Colonic mucosa (tissue), 4 donors: Measurements from ENCODE around the gene ZNF615. TPM values are rescaled to one million over a fixed set of nuclear protein-coding genes. Genes with fewer than 3 reads are reported as not detected.
"Not testable (repeated sequence)": the region's sequence is repeated elsewhere in the genome, so short reads cannot be mapped to it uniquely, and the experiment has no call there.

Experiments used
- DNase-seq: peaks from one replicate; pipeline ENCODE4 v3.0.0-alpha.2; 2020
- H3K27ac ChIP-seq: fragments of 200-600 bp; one replicate; pipeline ENCODE4 v1.8.0; 2021
- H3K27me3 ChIP-seq: fragments of 200-600 bp; one replicate; pipeline ENCODE4 v1.8.0; 2021
- H3K36me3 ChIP-seq: fragments of 200-600 bp; one replicate; pipeline ENCODE4 v1.8.0; 2021
- H3K4me1 ChIP-seq: fragments of 200-600 bp; one replicate; pipeline ENCODE4 v1.8.0; 2021; ENCODE audit warnings: mild to moderate bottlenecking
- H3K4me3 ChIP-seq: fragments of 200-600 bp; one replicate; pipeline ENCODE4 v1.8.0; 2021
- H3K9ac ChIP-seq, 2 donors: one replicate each; pipeline ENCODE4 v1.7.0; 2013; ENCODE audit warnings: control low read depth in 2 of 2, low read depth in 2 of 2, low read length in 2 of 2
- H3K9me3 ChIP-seq: fragments of 200-600 bp; one replicate; pipeline ENCODE4 v1.8.0; 2021
- intact Hi-C: fragments of 100-400 bp; cut with DNase I; formaldehyde crosslinking; loops from one replicate; pipeline ENCODE4 v1.14.1; 2022
- total RNA-seq, 2 donors: library from RNA; stranded (reverse); fragmentation: NEBNext Ultra II Directional in 1 of 2; extraction: Animal tissue kit (Norgen Biotek cat#: 25700) in 1 of 2; gene quantifications; one replicate each; pipeline ENCODE4 v1.2.1, GENCODE V29; 2021
- TF ChIP-seq, protein P1 (sequence below): fragments of 200-600 bp; IDR thresholded peaks from one replicate; pipeline ENCODE4 v1.8.0; 2022; ENCODE audit warnings: antibody characterized with exemption, mild to moderate bottlenecking
- donor health status: healthy.
- donor health status: DM: no; HTN: no; CAD: no.
- donor health status: DM: no; HTN: no; CAD: no.

ZNF615 gene
- 1 to 10 TPM; 4.6 to 4.7 TPM for total RNA-seq

- H3K9ac ChIP-seq: peak within 1 kb of the TSS; percentile 88 to 92
- H3K4me3 ChIP-seq: peak within 1 kb of the TSS; percentile 82
- no peaks in the 10 kb centered on the region for H3K36me3 ChIP-seq
- H3K27me3 ChIP-seq: no peaks in the 10 kb centered on the region
- intact Hi-C loops: loop anchor here (5.0 kb wide), 1 partner anchor 81 kb away; the partner anchor contains the start of gene ZNF613
- H3K27ac ChIP-seq: peak within 1 kb of the TSS; percentile 57
- DNase-seq: peak; percentile 94
- H3K9me3 ChIP-seq: no peaks in the 10 kb centered on the region
- H3K4me1 ChIP-seq: no peaks in the 10 kb centered on the region
- TF ChIP-seq, protein P1, sequence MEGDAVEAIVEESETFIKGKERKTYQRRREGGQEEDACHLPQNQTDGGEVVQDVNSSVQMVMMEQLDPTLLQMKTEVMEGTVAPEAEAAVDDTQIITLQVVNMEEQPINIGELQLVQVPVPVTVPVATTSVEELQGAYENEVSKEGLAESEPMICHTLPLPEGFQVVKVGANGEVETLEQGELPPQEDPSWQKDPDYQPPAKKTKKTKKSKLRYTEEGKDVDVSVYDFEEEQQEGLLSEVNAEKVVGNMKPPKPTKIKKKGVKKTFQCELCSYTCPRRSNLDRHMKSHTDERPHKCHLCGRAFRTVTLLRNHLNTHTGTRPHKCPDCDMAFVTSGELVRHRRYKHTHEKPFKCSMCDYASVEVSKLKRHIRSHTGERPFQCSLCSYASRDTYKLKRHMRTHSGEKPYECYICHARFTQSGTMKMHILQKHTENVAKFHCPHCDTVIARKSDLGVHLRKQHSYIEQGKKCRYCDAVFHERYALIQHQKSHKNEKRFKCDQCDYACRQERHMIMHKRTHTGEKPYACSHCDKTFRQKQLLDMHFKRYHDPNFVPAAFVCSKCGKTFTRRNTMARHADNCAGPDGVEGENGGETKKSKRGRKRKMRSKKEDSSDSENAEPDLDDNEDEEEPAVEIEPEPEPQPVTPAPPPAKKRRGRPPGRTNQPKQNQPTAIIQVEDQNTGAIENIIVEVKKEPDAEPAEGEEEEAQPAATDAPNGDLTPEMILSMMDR: no peak
These were observed at the start of gene ZNF615 for GRCh38 chr19:52007806-52008557. TSS of gene ZNF615 (minus strand) at chr19:52008211. CDS start at chr19:52003711, 4,500 bp downstream.

- H3K9me3 ChIP-seq, H3K36me3 ChIP-seq, H3K27me3 ChIP-seq, DNase-seq, H3K9ac ChIP-seq, H3K4me3 ChIP-seq, H3K4me1 ChIP-seq, H3K27ac ChIP-seq, intact Hi-C loops: not testable (repeated sequence)
These were observed 48.5 kb upstream of the ZNF615 start for GRCh38 chr19:52056480-52056879.

DNA sequence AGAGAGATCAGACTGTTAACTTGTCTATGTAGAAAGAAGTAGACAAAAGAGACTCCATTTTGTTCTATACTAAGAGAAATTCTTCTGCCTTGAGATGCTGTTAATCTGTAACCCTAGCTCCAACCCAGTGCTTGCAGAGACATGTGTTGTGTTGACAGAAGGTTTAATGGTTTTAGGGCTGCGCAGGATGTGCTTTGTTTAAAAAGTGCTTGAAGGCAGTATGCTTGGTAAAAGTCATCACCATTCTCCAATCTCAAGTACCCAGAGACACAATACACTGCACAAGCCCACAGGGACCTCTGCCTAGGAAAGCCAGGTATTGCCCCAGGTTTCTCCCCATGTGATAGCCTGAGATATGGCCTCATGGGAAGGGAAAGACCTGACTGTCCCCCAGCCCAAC lies 43.7 kb upstream of the ZNF615 start:
- intact Hi-C loops, H3K9ac ChIP-seq, H3K9me3 ChIP-seq, H3K27ac ChIP-seq, H3K36me3 ChIP-seq, H3K4me1 ChIP-seq, H3K4me3 ChIP-seq, H3K27me3 ChIP-seq, DNase-seq: not testable (repeated sequence)

GRCh38 chr19:52048555-52049501 lies 40.8 kb upstream of the ZNF615 start, which contains the start of gene ZNF432:
TSS of gene ZNF432 (minus strand) at chr19:52048838. CDS start at chr19:52046868, 1,970 bp downstream.
- peak; percentile 92 for DNase-seq
- Histone ChIP-seq H3K4me3 (peak within 1 kb of the TSS; percentile 51), H3K27ac (peak within 1 kb of the TSS; percentile 90), H3K9ac (peak within 1 kb of the TSS; percentile 56 to 69), H3K27me3 (no peaks in the 10 kb centered on the region), H3K9me3 (no peaks in the 10 kb centered on the region), H3K36me3 (peaks cover 7% of the 10 kb centered on the region), H3K4me1 (no peaks in the 10 kb centered on the region)
- TF ChIP-seq, protein P1: no peak
- intact Hi-C loops: no loop called here

DNA sequence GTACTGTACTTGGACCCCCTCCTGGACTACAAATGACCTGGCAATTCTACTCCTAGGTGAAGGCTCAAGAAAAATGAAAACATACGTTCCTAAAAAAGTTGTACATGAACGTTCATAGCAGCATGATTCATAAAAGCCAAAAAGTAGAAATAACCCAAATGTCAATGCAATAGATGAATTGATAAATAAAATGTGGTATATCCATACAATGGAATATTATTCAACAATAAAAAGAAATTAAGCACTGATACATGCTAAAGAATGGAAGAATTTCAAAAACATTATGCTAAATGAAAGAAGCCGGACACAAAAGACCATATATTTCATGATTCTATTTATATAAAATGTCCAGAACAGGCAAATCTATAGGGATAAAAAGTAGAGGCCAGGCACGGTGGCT lies 31.2 kb upstream of the ZNF615 start:
- TF ChIP-seq, protein P1: no peak
- H3K9me3 ChIP-seq: no peaks in the 10 kb centered on the region
- H3K36me3 ChIP-seq: peaks cover 46% of the 10 kb centered on the region
- H3K27ac ChIP-seq: no peak overlapping the region
- intact Hi-C loops: no loop called here
- no peak overlapping the region for H3K4me3 ChIP-seq
- no peaks in the 10 kb centered on the region for H3K4me1 ChIP-seq
- no peak overlapping the region for H3K9ac ChIP-seq
- DNase-seq: no peak
- H3K27me3 ChIP-seq: no peaks in the 10 kb centered on the region

- no peak for DNase-seq
- H3K9me3 ChIP-seq: no peaks in the 10 kb centered on the region
- H3K27me3 ChIP-seq: no peaks in the 10 kb centered on the region
- no peaks in the 10 kb centered on the region for H3K4me1 ChIP-seq
- intact Hi-C loops: no loop called here
- H3K27ac ChIP-seq: no peak overlapping the region
- TF ChIP-seq, protein P1: no peak
- no peak overlapping the region for H3K9ac ChIP-seq
- no peak overlapping the region for H3K4me3 ChIP-seq
- peaks cover 19% of the 10 kb centered on the region for H3K36me3 ChIP-seq
These were observed 26.2 kb upstream of the ZNF615 start for GRCh38 chr19:52034051-52034728.
